Measurements from ENCODE around the gene SVOP. TPM values are rescaled to one million over a fixed set of nuclear protein-coding genes. Genes with fewer than 3 reads are reported as not detected.
"Not testable (repeated sequence)": the region's sequence is repeated elsewhere in the genome, so short reads cannot be mapped to it uniquely, and the experiment has no call there.

Gene SVOP
- total RNA-seq, 2 donors from 2014 or later = not detected

- Histone ChIP-seq H3K9ac (ENCODE audit: extremely low read depth, low read length, poor library complexity, severe bottlenecking) (no peak overlapping the region), H3K36me3 (ENCODE audit: control insufficient read depth, insufficient read depth, low read length) (no peaks in the 10 kb centered on the region), H3K4me3 (ENCODE audit: low read length) (no peak overlapping the region), H3K27me3 (ENCODE audit: control insufficient read depth, insufficient read depth, low read length, poor library complexity, severe bottlenecking) (no peaks in the 10 kb centered on the region), H3K4me1 (ENCODE audit: control insufficient read depth, insufficient read depth, low read length) (no peaks in the 10 kb centered on the region), H3K9me3 (ENCODE audit: control insufficient read depth, low read length) (no peaks in the 10 kb centered on the region), H3K27ac (ENCODE audit: low read depth, low read length) (no peak overlapping the region)
- Mint-ChIP-seq H3K27ac (no peak overlapping the region), H3K9me3 (no peaks in the 10 kb centered on the region), H3K4me1 (no peaks in the 10 kb centered on the region), H3K36me3 (ENCODE audit: low read depth) (no peaks in the 10 kb centered on the region), H3K27me3 (ENCODE audit: insufficient read depth) (no peaks in the 10 kb centered on the region), H3K4me3 (no peak overlapping the region)
- no peak for TF ChIP-seq CTCF (conservative IDR thresholded peaks at IDR 0.05)
- no peak for DNase-seq
- 31% methylated on average over 1 of the region's 1 CpG; no CpG with 5 or more reads in 1 of the 2 experiments for WGBS, 2 experiments (ENCODE audit: insufficient coverage in 1 of 2, insufficient read length in 1 of 2)
Measured at GRCh38 chr12:108875280-108875679, 145.6 kb downstream of the SVOP start.

- no peaks in the 10 kb centered on the region for H3K36me3 Mint-ChIP-seq (ENCODE audit: low read depth)
Measured at GRCh38 chr12:108868781-108869180, 152.1 kb downstream of the SVOP start.

GRCh38 chr12:108866083-108866482, 154.8 kb downstream of the SVOP start:
- WGBS, 2 experiments (ENCODE audit: insufficient coverage in 1 of 2, insufficient read length in 1 of 2) = 90 to 91% methylated on average over 8 to 10 of the region's 10 CpGs
- not testable (repeated sequence) for H3K9me3 Mint-ChIP-seq; H3K27ac ChIP-seq (ENCODE audit: low read depth, low read length); H3K9ac ChIP-seq (ENCODE audit: extremely low read depth, low read length, poor library complexity, severe bottlenecking); H3K27me3 ChIP-seq (ENCODE audit: control insufficient read depth, insufficient read depth, low read length, poor library complexity, severe bottlenecking); H3K27me3 Mint-ChIP-seq (ENCODE audit: insufficient read depth); H3K4me1 Mint-ChIP-seq; H3K27ac Mint-ChIP-seq; DNase-seq; H3K4me3 Mint-ChIP-seq; H3K4me3 ChIP-seq (ENCODE audit: low read length); H3K36me3 Mint-ChIP-seq (ENCODE audit: low read depth); H3K4me1 ChIP-seq (ENCODE audit: control insufficient read depth, insufficient read depth, low read length); H3K9me3 ChIP-seq (ENCODE audit: control insufficient read depth, low read length); H3K36me3 ChIP-seq (ENCODE audit: control insufficient read depth, insufficient read depth, low read length)

More at GRCh38 chr12:108868781-108869180, 152.1 kb downstream of the SVOP start:
- H3K9me3 Mint-ChIP-seq = peaks cover under 1% of the 10 kb centered on the region
- H3K4me3 Mint-ChIP-seq = no peak overlapping the region
- no peak for TF ChIP-seq CTCF (conservative IDR thresholded peaks at IDR 0.05)
- no peaks in the 10 kb centered on the region for H3K27me3 ChIP-seq (ENCODE audit: control insufficient read depth, insufficient read depth, low read length, poor library complexity, severe bottlenecking)
- H3K27me3 Mint-ChIP-seq (ENCODE audit: insufficient read depth) = no peaks in the 10 kb centered on the region
- 94 to 100% methylated on average over 2 to 3 of the region's 4 CpGs for WGBS, 2 experiments (ENCODE audit: insufficient coverage in 1 of 2, insufficient read length in 1 of 2)
- H3K27ac Mint-ChIP-seq = no peak overlapping the region
- H3K9me3 ChIP-seq (ENCODE audit: control insufficient read depth, low read length) = no peaks in the 10 kb centered on the region
- H3K36me3 ChIP-seq (ENCODE audit: control insufficient read depth, insufficient read depth, low read length) = no peaks in the 10 kb centered on the region
- DNase-seq = no peak
- H3K9ac ChIP-seq (ENCODE audit: extremely low read depth, low read length, poor library complexity, severe bottlenecking) = no peak overlapping the region
- no peaks in the 10 kb centered on the region for H3K4me1 ChIP-seq (ENCODE audit: control insufficient read depth, insufficient read depth, low read length)
- H3K27ac ChIP-seq (ENCODE audit: low read depth, low read length) = no peak overlapping the region
- no peaks in the 10 kb centered on the region for H3K4me1 Mint-ChIP-seq
- H3K4me3 ChIP-seq (ENCODE audit: low read length) = no peak overlapping the region

GRCh38 chr12:108865169-108865568, 155.7 kb downstream of the SVOP start:
- H3K27me3 ChIP-seq (ENCODE audit: control insufficient read depth, insufficient read depth, low read length, poor library complexity, severe bottlenecking) = no peaks in the 10 kb centered on the region
- no peak overlapping the region for H3K27ac Mint-ChIP-seq
- no peak for TF ChIP-seq CTCF (conservative IDR thresholded peaks at IDR 0.05)
- no peaks in the 10 kb centered on the region for H3K9me3 ChIP-seq (ENCODE audit: control insufficient read depth, low read length)
- no peaks in the 10 kb centered on the region for H3K36me3 ChIP-seq (ENCODE audit: control insufficient read depth, insufficient read depth, low read length)
- peaks cover 5% of the 10 kb centered on the region for H3K9me3 Mint-ChIP-seq
- no peaks in the 10 kb centered on the region for H3K36me3 Mint-ChIP-seq (ENCODE audit: low read depth)
- H3K4me1 ChIP-seq (ENCODE audit: control insufficient read depth, insufficient read depth, low read length) = no peaks in the 10 kb centered on the region
- no peaks in the 10 kb centered on the region for H3K27me3 Mint-ChIP-seq (ENCODE audit: insufficient read depth)
- no peak for DNase-seq
- H3K27ac ChIP-seq (ENCODE audit: low read depth, low read length) = no peak overlapping the region
- WGBS, 2 experiments (ENCODE audit: insufficient coverage in 1 of 2, insufficient read length in 1 of 2) = 82 to 95% methylated on average over 4 of the region's 4 CpGs
- H3K4me1 Mint-ChIP-seq = no peaks in the 10 kb centered on the region
- H3K4me3 Mint-ChIP-seq = no peak overlapping the region
- no peak overlapping the region for H3K4me3 ChIP-seq (ENCODE audit: low read length)
- H3K9ac ChIP-seq (ENCODE audit: extremely low read depth, low read length, poor library complexity, severe bottlenecking) = no peak overlapping the region
